Naive thymus-derived CD8-positive, alpha-beta T cell (primary cell): ENCODE data around the gene MARCHF10. TPM values are rescaled to one million over a fixed set of nuclear protein-coding genes. Genes with fewer than 3 reads are reported as not detected.
A peak's percentile ranks its signal among the peaks of the same experiment; 100 is the strongest.
"Not testable (repeated sequence)": the region's sequence is repeated elsewhere in the genome, so short reads cannot be mapped to it uniquely, and the experiment has no call there.

Source experiments
- ATAC-seq, 2 donors: fragments of 150-1000 bp; cut with Tn5 transposase in 1 of 2; sonication (Bioruptor Pico), chemical (Tn5 transposase) in 1 of 2; 1 replicate in 1 of 2; 2 replicates in 1 of 2; pipeline ENCODE4 v1.10.0; 2021; ENCODE audit warnings: mild to moderate bottlenecking in 2 of 2, moderate library complexity in 2 of 2
- POLR2A ChIA-PET: fragments of 350-600 bp; sonication (Branson Sonifier 250); formaldehyde crosslinking; loops from one replicate; lab custom pipeline; 2021; ENCODE audit warnings: antibody characterized with exemption; lab: Charles Lee
- DNase-seq, 10 donors: peaks; one replicate each; pipeline versions ENCODE4 v3.0.0 to v3.0.0-alpha.2; 2020 to 2022
- H3K27ac Mint-ChIP-seq, 10 donors: one replicate each; pipeline ENCODE4 v1.8.0; 2020 to 2022; ENCODE audit warnings: mild to moderate bottlenecking in 10 of 10, mixed read lengths in 10 of 10, moderate library complexity in 4 of 10, inconsistent platforms in 1 of 10
- H3K27me3 Mint-ChIP-seq, 5 donors: one replicate each; pipeline ENCODE4 v1.8.0; 2021 to 2022; ENCODE audit warnings: mixed read lengths in 5 of 5
- H3K36me3 Mint-ChIP-seq, 3 donors: one replicate each; pipeline ENCODE4 v1.8.0; 2020 to 2022; ENCODE audit warnings: mixed read lengths in 3 of 3, mild to moderate bottlenecking in 2 of 3, inconsistent platforms in 1 of 3
- H3K4me1 Mint-ChIP-seq, 4 donors: one replicate each; pipeline ENCODE4 v1.8.0; 2021 to 2022; ENCODE audit warnings: mixed read lengths in 4 of 4
- H3K4me3 Mint-ChIP-seq, 10 donors: one replicate each; pipeline ENCODE4 v1.8.0; 2020 to 2022; ENCODE audit warnings: mild to moderate bottlenecking in 10 of 10, mixed read lengths in 10 of 10, moderate library complexity in 6 of 10, inconsistent platforms in 1 of 10
- H3K9me3 Mint-ChIP-seq, 9 donors: one replicate each; pipeline ENCODE4 v1.8.0; 2020 to 2022; ENCODE audit warnings: mixed read lengths in 9 of 9, mild to moderate bottlenecking in 3 of 9, inconsistent platforms in 1 of 9, moderate library complexity in 1 of 9
- polyA plus RNA-seq, 3 donors: library from polyadenylated mRNA; unstranded; fragments of 300-500 nt; fragmentation: Illumina TruSeq; gene quantifications; one replicate each; pipeline ENCODE4 v1.2.3, GENCODE V29; 2021
- total RNA-seq, 8 experiments: library from RNA in 2 of 8; stranded (reverse) in 2 of 8; gene quantifications; one replicate each; pipeline ENCODE4 v1.2.3 and lab custom pipeline; 2021 to 2026

The MARCHF10 gene, protein sequence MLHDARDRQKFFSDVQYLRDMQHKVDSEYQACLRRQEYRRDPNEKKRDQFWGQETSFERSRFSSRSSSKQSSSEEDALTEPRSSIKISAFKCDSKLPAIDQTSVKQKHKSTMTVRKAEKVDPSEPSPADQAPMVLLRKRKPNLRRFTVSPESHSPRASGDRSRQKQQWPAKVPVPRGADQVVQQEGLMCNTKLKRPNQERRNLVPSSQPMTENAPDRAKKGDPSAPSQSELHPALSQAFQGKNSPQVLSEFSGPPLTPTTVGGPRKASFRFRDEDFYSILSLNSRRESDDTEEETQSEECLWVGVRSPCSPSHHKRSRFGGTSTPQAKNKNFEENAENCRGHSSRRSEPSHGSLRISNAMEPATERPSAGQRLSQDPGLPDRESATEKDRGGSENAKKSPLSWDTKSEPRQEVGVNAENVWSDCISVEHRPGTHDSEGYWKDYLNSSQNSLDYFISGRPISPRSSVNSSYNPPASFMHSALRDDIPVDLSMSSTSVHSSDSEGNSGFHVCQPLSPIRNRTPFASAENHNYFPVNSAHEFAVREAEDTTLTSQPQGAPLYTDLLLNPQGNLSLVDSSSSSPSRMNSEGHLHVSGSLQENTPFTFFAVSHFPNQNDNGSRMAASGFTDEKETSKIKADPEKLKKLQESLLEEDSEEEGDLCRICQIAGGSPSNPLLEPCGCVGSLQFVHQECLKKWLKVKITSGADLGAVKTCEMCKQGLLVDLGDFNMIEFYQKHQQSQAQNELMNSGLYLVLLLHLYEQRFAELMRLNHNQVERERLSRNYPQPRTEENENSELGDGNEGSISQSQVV
- total RNA-seq (under 1 TPM; 0.42 to 0.69 TPM), polyA plus RNA-seq (1 to 10 TPM in 2 of 3 donors, under 1 TPM in 1; 0.64 to 1.7 (median 1.3) TPM), total RNA-seq (lab: John Stamatoyannopoulos, UW) (0 to 0.50 (median 0.04) reads per million in 6 experiments)

DNA sequence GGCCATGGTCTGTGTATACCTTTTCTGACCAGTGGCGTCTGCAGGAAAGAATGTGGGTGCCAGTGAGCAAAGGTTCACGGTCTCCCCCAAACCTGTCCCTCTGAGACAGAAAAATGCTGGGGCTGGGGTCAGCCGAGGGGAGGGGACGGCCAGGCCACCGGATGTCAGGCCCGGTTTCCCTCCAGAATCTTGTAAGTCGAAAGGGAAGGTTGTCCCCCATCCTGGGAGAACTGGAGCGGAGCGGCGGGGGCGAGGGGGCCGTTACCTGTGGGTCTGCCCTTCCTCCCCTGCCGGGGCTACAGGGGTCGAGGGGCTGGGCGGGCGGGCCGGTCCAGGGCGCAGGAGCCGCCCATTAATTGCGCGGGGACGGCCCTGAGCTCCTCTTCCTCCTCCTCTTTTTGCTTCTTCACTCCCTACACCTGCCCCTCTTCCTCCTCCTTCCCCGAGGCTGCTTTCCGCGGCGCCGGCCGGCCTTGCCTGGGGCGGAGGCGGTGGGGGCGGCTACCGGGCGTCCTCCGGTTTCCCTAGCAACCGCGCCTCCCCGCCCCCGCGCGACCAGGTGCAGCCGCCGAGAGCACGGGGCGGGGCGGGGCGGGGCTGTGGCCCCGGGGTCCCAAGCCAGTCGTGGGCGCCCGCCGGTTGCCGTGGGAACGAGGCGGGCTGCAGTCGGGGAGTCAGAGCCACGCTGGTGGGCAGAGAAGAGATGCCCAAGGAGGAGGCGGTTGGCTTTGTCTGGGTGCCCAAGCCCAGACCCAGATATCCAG is at the start of gene MARCHF10:
MARCHF10 (minus strand) TSS at position 503 of the 764 bp plus-strand sequence. CDS start 6,579 bp downstream, outside the sequence.
- Mint-ChIP-seq H3K4me3 (peak within 1 kb of the TSS in 9 of 10 donors; percentile 8 to 66 (median 37)), H3K27me3 (peaks cover 8 to 38% (median 33%) of the 10 kb centered on the region in 5 donors), H3K9me3 (no peaks in the 10 kb centered on the region), H3K27ac (peak within 1 kb of the TSS in 1 of 10 donors; percentile 14), H3K4me1 (peaks cover 2 to 14% (median 6%) of the 10 kb centered on the region in 4 donors), H3K36me3 (no peaks in the 10 kb centered on the region)
- POLR2A ChIA-PET = no interaction called here
- DNase-seq (peak in 9 of 10 donors; percentile 10 to 72 (median 28)), ATAC-seq (peak; percentile 66 to 71)

DNA sequence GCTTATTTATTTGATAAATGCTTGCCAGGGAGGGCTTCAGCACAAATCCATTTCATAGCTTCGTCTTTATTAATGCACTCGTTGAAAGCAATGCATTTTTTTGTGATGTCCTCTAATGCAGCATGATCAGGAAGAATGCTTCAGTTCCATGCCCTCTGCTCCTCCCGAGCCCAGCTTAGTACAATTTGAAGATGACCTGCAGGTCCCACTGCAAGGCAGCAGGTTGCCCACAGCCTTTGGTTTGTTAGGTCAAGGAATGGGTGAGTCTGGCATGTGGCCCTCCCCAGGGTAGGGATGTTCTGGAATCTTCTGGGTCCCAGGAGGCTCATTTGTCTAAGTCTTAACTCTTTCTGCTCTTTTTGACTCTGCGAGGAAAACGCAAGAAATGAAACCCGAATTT is 49.4 kb upstream of the MARCHF10 start:
- H3K27me3 Mint-ChIP-seq = peaks cover 0 to 11% (median 4%) of the 10 kb centered on the region in 5 donors
- no peak overlapping the region for H3K4me3 Mint-ChIP-seq
- POLR2A ChIA-PET = no interaction called here
- ATAC-seq (no peak), DNase-seq (no peak)
- no peak overlapping the region for H3K27ac Mint-ChIP-seq
- no peaks in the 10 kb centered on the region for H3K4me1 Mint-ChIP-seq
- H3K36me3 Mint-ChIP-seq = no peaks in the 10 kb centered on the region
- H3K9me3 Mint-ChIP-seq = no peaks in the 10 kb centered on the region

DNA sequence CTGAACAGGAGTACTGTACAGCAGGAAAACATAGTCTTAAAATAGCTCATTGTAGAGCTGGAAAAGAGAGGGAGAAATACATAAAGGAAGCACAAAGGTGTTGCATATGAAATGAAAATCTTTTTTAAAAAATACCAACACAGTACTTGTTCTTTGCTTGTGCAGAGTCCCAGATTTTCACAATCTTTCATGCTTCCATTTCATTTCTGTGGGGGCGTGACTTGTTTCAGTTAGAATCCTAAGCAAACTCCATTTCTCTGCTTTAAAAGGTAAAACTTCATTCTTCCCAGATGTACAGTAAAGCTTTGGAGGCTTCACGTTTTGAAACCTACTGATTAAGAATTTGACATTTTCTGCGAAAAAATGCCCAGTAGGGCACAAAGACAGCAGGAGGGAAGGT is 48.5 kb upstream of the MARCHF10 start:
- no peak overlapping the region for H3K4me3 Mint-ChIP-seq
- H3K27me3 Mint-ChIP-seq = peaks cover 0 to 10% (median 7%) of the 10 kb centered on the region in 5 donors
- H3K36me3 Mint-ChIP-seq = no peaks in the 10 kb centered on the region
- H3K4me1 Mint-ChIP-seq = no peaks in the 10 kb centered on the region
- no peak overlapping the region for H3K27ac Mint-ChIP-seq
- no peak for DNase-seq
- POLR2A ChIA-PET = no interaction called here
- no peak for ATAC-seq
- no peaks in the 10 kb centered on the region for H3K9me3 Mint-ChIP-seq

DNA sequence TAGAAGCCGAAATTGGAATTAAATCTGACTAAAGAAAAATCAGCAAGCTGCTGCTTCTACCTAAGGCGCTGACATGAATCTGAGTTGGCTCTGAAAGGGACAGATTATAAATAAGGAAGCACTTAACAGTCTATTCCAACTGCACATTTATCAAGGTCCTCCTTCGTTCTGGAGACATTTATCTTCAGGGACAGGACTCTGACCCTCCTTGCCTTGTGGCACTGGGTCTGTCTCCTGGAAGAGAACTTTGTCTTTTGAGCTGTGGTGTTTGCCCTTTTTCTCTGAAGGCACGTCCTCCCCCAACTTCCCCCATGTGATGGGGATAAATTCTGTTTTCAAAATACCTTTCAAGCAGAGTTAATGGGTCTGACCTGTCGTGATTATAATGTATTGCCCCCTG is 47.0 kb upstream of the MARCHF10 start:
- H3K4me3 Mint-ChIP-seq = no peak overlapping the region
- no peaks in the 10 kb centered on the region for H3K9me3 Mint-ChIP-seq
- POLR2A ChIA-PET = no interaction called here
- ATAC-seq (no peak), DNase-seq (no peak)
- peak overlapping the region in 1 of 10 donors; percentile 63 for H3K27ac Mint-ChIP-seq
- H3K4me1 Mint-ChIP-seq = no peaks in the 10 kb centered on the region
- peaks cover 2 to 13% (median 6%) of the 10 kb centered on the region in 5 donors for H3K27me3 Mint-ChIP-seq
- no peaks in the 10 kb centered on the region for H3K36me3 Mint-ChIP-seq

DNA sequence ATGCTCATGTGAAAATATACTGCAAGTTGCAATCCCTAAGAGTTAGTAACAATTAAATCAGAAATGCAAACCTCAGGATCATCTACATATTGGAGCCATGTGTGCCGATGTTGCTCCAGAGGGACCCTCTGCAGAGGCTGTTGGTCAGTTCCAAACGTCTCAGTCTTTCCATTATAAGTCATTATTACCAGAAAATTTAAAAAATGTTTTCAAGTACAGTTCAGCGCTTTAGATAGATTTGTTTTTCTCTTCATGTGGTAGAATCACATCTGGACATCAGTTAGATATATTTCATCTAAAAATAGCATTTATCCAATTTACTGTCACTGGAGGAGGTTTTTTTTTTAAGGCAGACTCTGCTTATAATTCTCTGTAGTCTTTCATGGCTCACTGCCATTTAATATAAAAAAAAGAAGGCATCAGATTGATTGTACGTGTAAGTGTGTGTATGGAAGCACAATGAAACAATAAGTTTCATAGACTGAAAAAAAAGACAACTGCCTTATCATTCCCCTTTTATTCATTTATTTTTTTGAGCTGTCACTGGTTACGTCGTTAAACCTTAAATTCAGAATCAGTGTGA is 46.1 kb upstream of the MARCHF10 start:
- no peak overlapping the region for H3K4me3 Mint-ChIP-seq
- no peak for DNase-seq
- H3K27me3 Mint-ChIP-seq = peaks cover 2 to 13% (median 6%) of the 10 kb centered on the region in 5 donors
- no peaks in the 10 kb centered on the region for H3K9me3 Mint-ChIP-seq
- no peak for ATAC-seq
- no peaks in the 10 kb centered on the region for H3K36me3 Mint-ChIP-seq
- H3K4me1 Mint-ChIP-seq = no peaks in the 10 kb centered on the region
- POLR2A ChIA-PET = no interaction called here
- no peak overlapping the region for H3K27ac Mint-ChIP-seq

DNA sequence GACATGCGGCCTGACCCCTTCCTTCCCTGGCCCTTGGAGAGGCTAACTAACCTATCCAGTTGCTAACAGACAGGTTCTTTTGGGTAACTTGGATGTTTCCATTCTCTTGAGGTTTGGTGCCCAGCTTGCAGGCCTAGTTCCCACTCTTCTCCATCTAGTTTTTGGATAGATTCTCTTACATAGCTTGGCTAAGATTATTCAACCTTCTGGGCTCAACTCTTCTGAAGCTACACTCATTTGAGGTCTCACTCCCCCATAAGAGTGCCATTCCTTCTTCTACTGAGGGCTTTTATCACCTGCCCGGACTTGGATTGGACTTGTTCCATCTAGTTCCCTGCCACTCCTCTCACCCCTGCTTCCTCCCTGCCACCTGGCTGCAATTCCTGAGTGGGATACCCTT is 44.1 kb upstream of the MARCHF10 start:
- DNase-seq (no peak), ATAC-seq (no peak)
- peaks cover 2 to 13% (median 5%) of the 10 kb centered on the region in 5 donors for H3K27me3 Mint-ChIP-seq
- no peaks in the 10 kb centered on the region for H3K9me3 Mint-ChIP-seq
- POLR2A ChIA-PET = no interaction called here
- H3K4me1 Mint-ChIP-seq = no peaks in the 10 kb centered on the region
- H3K4me3 Mint-ChIP-seq = no peak overlapping the region
- H3K36me3 Mint-ChIP-seq = no peaks in the 10 kb centered on the region
- H3K27ac Mint-ChIP-seq = no peak overlapping the region

DNA sequence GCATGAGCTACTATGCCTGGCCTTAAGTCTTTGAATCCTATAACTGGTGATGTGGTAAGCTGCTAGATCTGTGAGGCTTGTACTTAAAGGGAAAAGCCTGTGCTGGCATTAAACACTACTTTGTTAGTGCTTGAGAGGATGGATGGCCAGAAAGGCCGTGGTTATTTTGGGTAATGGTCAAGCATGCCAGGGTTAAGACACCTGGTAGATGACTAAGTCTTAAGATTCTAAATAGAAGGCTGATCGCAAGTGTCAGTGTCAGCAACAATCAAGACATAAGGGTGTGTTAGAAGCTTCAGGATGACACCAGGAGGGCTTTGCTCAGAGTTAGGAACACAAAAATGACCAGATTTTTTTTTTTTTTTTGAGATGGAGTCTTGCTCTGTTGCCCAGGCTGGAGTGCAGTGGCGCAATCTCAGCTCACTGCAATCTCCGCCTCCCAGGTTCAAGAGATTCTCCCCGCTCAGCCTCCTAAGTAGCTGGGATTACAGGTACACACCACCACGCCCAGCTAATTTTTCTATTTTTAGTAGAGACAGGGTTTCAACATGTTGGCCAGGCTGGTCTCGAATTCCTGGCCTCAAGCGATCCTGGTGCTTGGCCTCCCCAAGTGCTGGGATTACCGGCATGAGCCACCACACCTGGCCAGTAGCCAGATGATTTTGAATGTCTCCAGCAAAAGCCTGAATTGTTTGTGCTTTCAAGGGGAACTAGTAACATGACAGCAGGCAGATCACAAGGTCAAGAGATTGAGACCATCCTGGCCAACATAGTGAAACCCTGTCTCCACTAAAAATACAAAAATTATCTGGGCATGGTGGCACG is 41.7 kb upstream of the MARCHF10 start:
- H3K36me3 Mint-ChIP-seq, H3K27ac Mint-ChIP-seq, H3K4me1 Mint-ChIP-seq, ATAC-seq, POLR2A ChIA-PET, H3K9me3 Mint-ChIP-seq, DNase-seq, H3K4me3 Mint-ChIP-seq: not testable (repeated sequence)
- H3K27me3 Mint-ChIP-seq = peaks cover 0 to 13% (median 5%) of the 10 kb centered on the region in 5 donors

DNA sequence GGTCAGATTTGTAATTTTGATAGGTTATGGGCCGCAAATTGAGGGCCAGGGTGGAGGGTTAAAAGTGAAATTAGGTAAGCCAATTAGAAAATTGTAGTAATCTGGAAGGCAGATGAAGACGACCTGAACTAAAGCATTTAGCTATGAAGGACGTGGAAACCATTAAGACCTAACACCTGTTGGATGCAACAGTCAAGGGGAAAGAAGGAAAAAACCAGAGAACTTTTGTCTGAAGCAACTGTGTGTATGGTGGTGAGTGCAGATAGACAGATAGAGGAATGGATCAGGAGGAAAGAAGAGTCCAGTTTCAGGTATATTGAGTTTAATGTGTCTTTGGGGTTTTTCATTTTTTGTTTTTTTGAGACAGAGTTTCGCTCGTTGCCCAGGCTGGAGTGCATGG is 40.2 kb upstream of the MARCHF10 start:
- Mint-ChIP-seq H3K27me3 (peaks cover 0 to 13% (median 5%) of the 10 kb centered on the region in 5 donors), H3K4me1 (no peaks in the 10 kb centered on the region), H3K9me3 (peaks cover 0 to 1% (median 0%) of the 10 kb centered on the region in 9 donors), H3K36me3 (no peaks in the 10 kb centered on the region), H3K4me3 (no peak overlapping the region), H3K27ac (no peak overlapping the region)
- DNase-seq = no peak
- POLR2A ChIA-PET = no interaction called here
- ATAC-seq = no peak

DNA sequence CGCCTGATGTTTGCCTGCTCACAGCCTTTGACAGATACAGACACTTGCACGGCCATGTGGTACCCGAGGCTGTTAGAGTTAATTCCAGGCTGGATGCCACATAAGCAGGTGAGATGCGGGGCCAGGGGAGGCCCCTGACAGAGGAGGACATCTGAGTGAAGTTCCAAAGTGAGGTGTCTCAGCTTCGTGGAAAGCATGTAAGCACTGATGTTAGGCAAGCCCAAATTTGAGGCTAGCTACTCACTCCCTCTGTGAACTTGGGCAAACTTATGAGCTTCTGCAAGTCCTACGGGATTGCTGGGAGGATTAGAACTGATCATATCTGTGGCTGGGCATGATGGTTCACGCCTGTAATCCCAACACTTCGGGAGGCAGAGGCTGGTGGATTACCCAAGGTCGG is 39.3 kb upstream of the MARCHF10 start:
- DNase-seq = no peak
- H3K9me3 Mint-ChIP-seq = peaks cover 0 to 1% (median 0%) of the 10 kb centered on the region in 9 donors
- ATAC-seq = no peak
- peak overlapping the region in 1 of 10 donors; percentile 8 for H3K27ac Mint-ChIP-seq
- POLR2A ChIA-PET = no interaction called here
- H3K36me3 Mint-ChIP-seq = no peaks in the 10 kb centered on the region
- H3K4me1 Mint-ChIP-seq = no peaks in the 10 kb centered on the region
- H3K4me3 Mint-ChIP-seq = no peak overlapping the region
- peaks cover 0 to 9% (median 3%) of the 10 kb centered on the region in 5 donors for H3K27me3 Mint-ChIP-seq

DNA sequence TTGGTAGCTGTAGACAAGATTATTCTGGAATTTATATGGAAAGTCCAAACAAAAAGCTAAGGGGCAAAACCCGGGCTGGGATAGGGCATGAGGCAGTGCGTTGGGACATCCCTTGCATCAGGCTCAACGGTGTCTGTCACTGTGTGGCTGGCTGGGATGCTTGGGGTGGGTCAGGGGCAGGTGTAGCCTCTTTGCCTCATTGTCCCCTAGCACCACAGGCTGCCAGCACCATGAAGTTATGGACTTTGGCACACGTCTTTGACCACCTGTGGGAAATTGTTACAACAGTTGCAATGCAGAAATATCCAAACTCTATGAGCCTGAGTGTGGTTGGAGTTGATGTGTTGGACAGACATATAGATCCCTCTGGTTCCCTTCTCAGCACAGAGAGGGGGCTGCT is 32.8 kb upstream of the MARCHF10 start:
- peaks cover 0 to 22% (median 8%) of the 10 kb centered on the region in 9 donors for H3K9me3 Mint-ChIP-seq
- no peak overlapping the region for H3K27ac Mint-ChIP-seq
- H3K4me3 Mint-ChIP-seq = no peak overlapping the region
- DNase-seq = no peak
- no peaks in the 10 kb centered on the region for H3K4me1 Mint-ChIP-seq
- H3K36me3 Mint-ChIP-seq = peaks cover 0 to 17% (median 7%) of the 10 kb centered on the region in 3 donors
- no peak for ATAC-seq
- H3K27me3 Mint-ChIP-seq = peaks cover 7 to 19% (median 13%) of the 10 kb centered on the region in 5 donors
- POLR2A ChIA-PET = no interaction called here

DNA sequence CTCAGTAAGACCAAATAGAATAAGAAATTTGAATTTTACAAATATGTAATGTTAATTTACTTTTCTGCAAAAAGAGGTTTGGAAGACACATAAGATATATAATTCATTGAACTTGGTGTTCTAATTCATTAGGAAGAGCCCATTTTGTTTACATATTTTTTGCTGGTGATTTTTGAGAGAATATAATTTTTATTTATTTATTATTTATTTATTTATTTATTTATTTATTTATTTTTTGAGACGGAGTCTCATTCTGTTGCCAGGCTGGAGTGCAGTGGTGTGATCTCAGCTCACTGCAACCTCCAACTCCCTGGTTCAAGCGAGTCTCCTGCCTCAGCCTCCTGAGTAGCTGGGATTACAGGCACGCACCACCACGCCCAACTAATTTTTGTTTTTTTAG is 25.7 kb upstream of the MARCHF10 start:
- peaks cover 0 to 19% (median 7%) of the 10 kb centered on the region in 9 donors for H3K9me3 Mint-ChIP-seq
- POLR2A ChIA-PET, ATAC-seq, DNase-seq, H3K4me3 Mint-ChIP-seq, H3K4me1 Mint-ChIP-seq, H3K27ac Mint-ChIP-seq: not testable (repeated sequence)
- H3K27me3 Mint-ChIP-seq = peaks cover 8 to 21% (median 11%) of the 10 kb centered on the region in 5 donors
- peaks cover 0 to 17% (median 7%) of the 10 kb centered on the region in 3 donors for H3K36me3 Mint-ChIP-seq
